HL-60 (cell line): Measurements from ENCODE around the gene PELI2.

Experiments used
- DNase-seq, 2 experiments: peaks; one replicate each; pipeline ENCODE4 v3.0.0-alpha.2; 2010 to 2020; ENCODE audit warnings: low read depth in 1 of 2, low spot score in 1 of 2
- H3K27ac ChIP-seq: fragments of 250-450 bp; sonication (Bioruptor Pico); replicated peaks from 2 replicates; pipeline ENCODE4 v1.5.1; 2020; ENCODE audit warnings: mild to moderate bottlenecking, moderate library complexity
- H3K27me3 ChIP-seq: fragments of 250-450 bp; sonication (Bioruptor Pico); 2 replicates; pipeline ENCODE4 v1.5.1; 2021; ENCODE audit warnings: mild to moderate bottlenecking, moderate library complexity; ENCODE audit not compliant: insufficient read depth, poor library complexity, severe bottlenecking
- H3K4me3 ChIP-seq: replicated peaks from 2 replicates; pipeline ENCODE4 v1.5.1; 2011; ENCODE audit warnings: mild to moderate bottlenecking, control low read depth, low read length; ENCODE audit not compliant: insufficient read depth
- CTCF ChIP-seq: IDR thresholded peaks from one replicate; pipeline ENCODE4 v1.5.1; 2011; ENCODE audit warnings: low read length, control low read depth, inconsistent platforms; ENCODE audit not compliant: insufficient read depth
- GABPA ChIP-seq: IDR thresholded peaks from 2 replicates; pipeline ENCODE4 v1.6.1; 2012; ENCODE audit warnings: low read depth
- POLR2AphosphoS5 ChIP-seq: IDR thresholded peaks from 2 replicates; pipeline ENCODE4 v1.6.1; 2012; ENCODE audit warnings: low read depth
- REST ChIP-seq: IDR thresholded peaks from 2 replicates; pipeline ENCODE4 v1.6.1; 2012; ENCODE audit warnings: low read depth; ENCODE audit not compliant: insufficient replicate concordance
- SPI1 ChIP-seq: IDR thresholded peaks from 2 replicates; pipeline ENCODE4 v1.6.1; 2012; ENCODE audit warnings: low read depth, mild to moderate bottlenecking, borderline replicate concordance

PELI2 gene

GRCh38 chr14:56168007-56168616, 49.9 kb downstream of the PELI2 start:
- H3K27ac ChIP-seq = no peak overlapping the region
- DNase-seq = no peak

GRCh38 chr14:56170028-56170427, 51.8 kb downstream of the PELI2 start:
- no peak for TF ChIP-seq SPI1
- TF ChIP-seq CTCF = no peak
- TF ChIP-seq POLR2AphosphoS5 = no peak
- no peak for TF ChIP-seq REST
- no peak for TF ChIP-seq GABPA

More at GRCh38 chr14:56168007-56168616, 49.9 kb downstream of the PELI2 start:
- H3K4me3 ChIP-seq = no peak overlapping the region
- no peak for TF ChIP-seq SPI1
- TF ChIP-seq CTCF = no peak
- no peak for TF ChIP-seq REST
- TF ChIP-seq GABPA = no peak
- TF ChIP-seq POLR2AphosphoS5 = no peak
- no peaks in the 10 kb centered on the region for H3K27me3 ChIP-seq

GRCh38 chr14:56170877-56171422, 52.7 kb downstream of the PELI2 start:
- no peak overlapping the region for H3K4me3 ChIP-seq
- H3K27me3 ChIP-seq = no peaks in the 10 kb centered on the region
- DNase-seq = no peak
- TF ChIP-seq REST = no peak
- TF ChIP-seq POLR2AphosphoS5 = no peak
- no peak for TF ChIP-seq GABPA
- TF ChIP-seq SPI1 = no peak
- TF ChIP-seq CTCF = no peak
- no peak overlapping the region for H3K27ac ChIP-seq

More at GRCh38 chr14:56170028-56170427, 51.8 kb downstream of the PELI2 start:
- Histone ChIP-seq H3K4me3 (no peak overlapping the region), H3K27ac (no peak overlapping the region), H3K27me3 (no peaks in the 10 kb centered on the region)
- DNase-seq = no peak
